Calu3 (cell line): Measurements from ENCODE around the gene DDAH1. TPM values are rescaled to one million over a fixed set of nuclear protein-coding genes. Genes with fewer than 3 reads are reported as not detected.

Experiments used
- BruUV-seq: library from RNA; stranded (reverse); fragments of 400-500 nt; replicated peaks from 2 replicates; lab custom pipeline; 2021; lab: Mats Ljungman, UMichigan
- CTCF ChIA-PET: fragments of 300-600 bp; sonication (Branson Sonifier 250); formaldehyde crosslinking; loops from one replicate; lab custom pipeline; 2022; ENCODE audit warnings: antibody characterized with exemption; lab: Charles Lee
- DNase-seq: peaks from one replicate; pipeline ENCODE4 v3.0.0; 2022
- H3K27ac Mint-ChIP-seq: one replicate; pipeline ENCODE4 v1.8.0; 2022; ENCODE audit warnings: mixed read lengths; ENCODE audit not compliant: unreplicated experiment
- H3K27me3 Mint-ChIP-seq: one replicate; pipeline ENCODE4 v1.8.0; 2022; ENCODE audit warnings: mixed read lengths; ENCODE audit not compliant: unreplicated experiment
- H3K36me3 Mint-ChIP-seq: one replicate; pipeline ENCODE4 v1.8.0; 2022; ENCODE audit warnings: mild to moderate bottlenecking, moderate library complexity, mixed read lengths; ENCODE audit not compliant: insufficient read depth, unreplicated experiment
- H3K4me1 Mint-ChIP-seq: one replicate; pipeline ENCODE4 v1.8.0; 2022; ENCODE audit warnings: mild to moderate bottlenecking, low read depth, mixed read lengths; ENCODE audit not compliant: unreplicated experiment
- H3K4me3 Mint-ChIP-seq: one replicate; pipeline ENCODE4 v1.8.0; 2022; ENCODE audit warnings: mild to moderate bottlenecking, low read depth, moderate library complexity, mixed read lengths; ENCODE audit not compliant: unreplicated experiment
- H3K9me3 Mint-ChIP-seq: one replicate; pipeline ENCODE4 v1.8.0; 2022; ENCODE audit warnings: low read depth, mixed read lengths; ENCODE audit not compliant: unreplicated experiment
- CTCF ChIP-seq: fragments of 200-600 bp; IDR thresholded peaks from one replicate; pipeline ENCODE4 v1.8.0; 2022; ENCODE audit warnings: antibody characterized with exemption; ENCODE audit not compliant: unreplicated experiment
- intact Hi-C: fragments of 100-400 bp; cut with micrococcal nuclease; formaldehyde crosslinking; loops from one replicate; pipeline ENCODE4 v1.10.0; 2022; ENCODE audit not compliant: unreplicated experiment
- total RNA-seq: library from RNA; stranded (reverse); gene quantifications from 2 replicates; pipeline ENCODE4 v1.2.3, GENCODE V29; 2022

DDAH1 gene
- total RNA-seq, 1 experiment from 2014 or later, result 84.1 TPM

DNA sequence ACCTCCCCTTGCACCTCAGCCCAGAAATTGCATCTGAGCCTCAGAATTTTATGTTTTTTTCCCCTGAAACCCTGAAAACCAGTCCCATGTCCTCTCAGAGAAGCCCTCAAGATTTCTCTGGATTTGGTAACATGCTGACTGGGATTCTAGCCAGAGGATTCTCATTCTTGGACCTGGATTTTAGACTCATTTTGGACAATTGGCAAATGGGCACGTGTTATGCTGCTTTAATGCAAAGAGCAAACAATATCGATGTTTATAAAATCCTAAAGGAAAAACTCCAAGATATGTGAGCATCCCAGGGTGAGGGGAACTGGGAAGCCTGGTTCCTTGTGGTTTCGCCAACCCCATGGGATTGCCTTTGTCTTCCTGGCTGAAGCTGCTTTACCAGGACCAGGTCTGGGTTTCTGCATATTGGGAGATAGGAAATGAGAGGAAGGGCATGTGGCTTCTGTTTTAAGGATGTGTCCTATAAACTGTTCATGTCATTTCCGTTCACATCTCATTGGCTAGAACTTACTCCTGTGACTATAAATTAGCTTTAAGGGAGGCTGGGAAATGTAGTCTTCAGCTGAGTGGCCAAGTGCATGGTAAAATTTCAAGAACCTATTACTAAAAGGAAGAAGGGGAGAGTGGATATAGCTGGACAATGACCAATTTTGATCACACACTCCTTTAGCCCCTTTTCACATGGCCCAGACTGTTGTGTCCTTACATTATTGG lies 161.4 kb downstream of the DDAH1 start:
- intact Hi-C loops, result no loop called here
- Mint-ChIP-seq H3K27me3 (no peaks in the 10 kb centered on the region), H3K4me1 (peaks cover 39% of the 10 kb centered on the region)

DNA sequence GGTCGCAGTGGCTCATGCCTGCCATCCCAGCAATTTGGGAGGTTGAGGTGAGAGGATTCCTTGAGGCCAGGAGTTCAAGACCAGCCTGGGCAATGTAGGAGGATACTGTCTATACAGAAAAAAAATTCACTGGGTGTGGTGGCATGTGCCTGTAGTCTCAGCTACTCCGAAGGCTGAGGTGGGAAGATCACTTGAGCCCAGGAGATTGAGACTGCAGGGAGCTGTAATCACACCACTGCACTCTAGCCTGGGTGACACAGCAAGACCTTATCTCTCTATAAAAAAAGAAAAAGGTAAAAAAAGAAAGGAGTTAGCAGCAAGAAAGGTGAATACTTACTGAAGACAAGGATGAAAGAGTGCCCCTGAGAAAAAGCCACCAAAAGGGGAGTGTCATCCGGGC lies 164.8 kb downstream of the DDAH1 start:
- no peak overlapping the region for H3K4me3 Mint-ChIP-seq
- no TSS peak for BruUV-seq
- intact Hi-C loops, result no loop called here
- no peaks in the 10 kb centered on the region for H3K9me3 Mint-ChIP-seq
- CTCF ChIA-PET, result no interaction called here
- H3K36me3 Mint-ChIP-seq, result peaks cover 13% of the 10 kb centered on the region
- H3K27ac Mint-ChIP-seq, result no peak overlapping the region
- DNase-seq, result no peak
- H3K4me1 Mint-ChIP-seq, result peaks cover 56% of the 10 kb centered on the region
- TF ChIP-seq CTCF, result no peak
- no peaks in the 10 kb centered on the region for H3K27me3 Mint-ChIP-seq

More for the DNA sequence above, 161.4 kb downstream of the DDAH1 start:
- H3K9me3 Mint-ChIP-seq, result no peaks in the 10 kb centered on the region
- CTCF ChIA-PET, result interaction anchor here (1.2 kb wide), 1 partner anchor 45 kb away, joined by 7 read pairs; no protein-coding TSS in a partner anchor
- H3K36me3 Mint-ChIP-seq, result peaks cover 6% of the 10 kb centered on the region
- no peak overlapping the region for H3K4me3 Mint-ChIP-seq
- no peak for TF ChIP-seq CTCF
- H3K27ac Mint-ChIP-seq, result no peak overlapping the region
- BruUV-seq, result no TSS peak
- DNase-seq, result no peak

DNA sequence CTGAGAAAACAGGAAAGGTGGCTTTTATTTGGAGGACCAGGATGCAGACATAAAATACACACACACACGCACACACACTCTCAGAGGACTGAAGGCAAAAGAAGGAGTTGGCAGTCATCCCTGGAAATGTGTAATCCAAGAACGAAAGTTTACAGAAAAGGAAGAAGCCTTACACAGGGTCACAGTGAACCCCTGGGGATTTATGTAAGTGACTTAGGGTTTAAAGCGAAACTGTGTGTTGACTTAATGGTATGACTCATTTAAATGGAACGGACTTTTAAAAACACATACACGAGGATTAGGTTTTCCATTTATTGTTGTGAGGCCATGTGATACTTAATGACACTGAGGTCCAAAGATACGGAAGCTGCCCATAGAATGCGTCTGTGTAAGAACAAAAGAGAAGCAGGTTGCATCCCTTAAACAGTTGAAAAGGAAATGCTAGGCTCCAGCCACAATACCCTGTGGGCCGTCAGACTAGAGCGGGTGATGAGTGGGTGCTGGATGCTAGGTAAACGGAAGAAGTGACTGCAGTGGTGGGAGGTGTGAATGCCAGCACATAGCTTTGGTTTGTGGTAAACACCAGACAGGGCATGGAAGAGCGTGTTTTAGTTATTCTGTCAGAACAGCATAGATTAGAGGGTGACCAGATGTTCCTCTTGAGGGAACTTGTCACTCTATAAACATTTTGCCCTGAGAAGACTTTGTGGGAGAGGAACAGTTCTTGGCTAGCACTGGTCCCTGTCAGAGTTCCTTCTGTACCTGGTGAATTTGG lies 166.9 kb downstream of the DDAH1 start:
- Mint-ChIP-seq H3K27me3 (no peaks in the 10 kb centered on the region), H3K36me3 (peaks cover 13% of the 10 kb centered on the region), H3K4me1 (peaks cover 71% of the 10 kb centered on the region), H3K4me3 (peak overlapping the region; percentile 58), H3K27ac (peak overlapping the region; percentile 94), H3K9me3 (no peaks in the 10 kb centered on the region)
- intact Hi-C loops, result no loop called here
- CTCF ChIA-PET, result interaction anchor here (1.0 to 2.3 kb wide), 6 partner anchors 10 to 394 kb away, joined by 4 to 8 read pairs (median 4); partner anchors contain the start of genes BCL10, C1orf52 and CCN1
- DNase-seq, result peak; percentile 79
- no peak for TF ChIP-seq CTCF
- no TSS peak for BruUV-seq

GRCh38 chr1:85297538-85297854 lies 167.5 kb downstream of the DDAH1 start:
- intact Hi-C loops, result no loop called here
- CTCF ChIA-PET, result interaction anchor here (1.0 to 2.3 kb wide), 5 partner anchors 11 to 395 kb away, joined by 4 to 8 read pairs (median 4); partner anchors contain the start of genes BCL10, C1orf52 and CCN1
- H3K27ac Mint-ChIP-seq, result peak overlapping the region; percentile 94

More at GRCh38 chr1:85297538-85297854, 167.5 kb downstream of the DDAH1 start:
- BruUV-seq, result TSS peak; percentile 96
- no peak for TF ChIP-seq CTCF
- H3K4me3 Mint-ChIP-seq, result peak overlapping the region; percentile 58
- H3K27me3 Mint-ChIP-seq, result no peaks in the 10 kb centered on the region
- no peaks in the 10 kb centered on the region for H3K9me3 Mint-ChIP-seq
- peaks cover 66% of the 10 kb centered on the region for H3K4me1 Mint-ChIP-seq
- peaks cover 13% of the 10 kb centered on the region for H3K36me3 Mint-ChIP-seq
- no peak for DNase-seq
